ENCODE results near the gene UBA7.

The UBA7 gene

DNA sequence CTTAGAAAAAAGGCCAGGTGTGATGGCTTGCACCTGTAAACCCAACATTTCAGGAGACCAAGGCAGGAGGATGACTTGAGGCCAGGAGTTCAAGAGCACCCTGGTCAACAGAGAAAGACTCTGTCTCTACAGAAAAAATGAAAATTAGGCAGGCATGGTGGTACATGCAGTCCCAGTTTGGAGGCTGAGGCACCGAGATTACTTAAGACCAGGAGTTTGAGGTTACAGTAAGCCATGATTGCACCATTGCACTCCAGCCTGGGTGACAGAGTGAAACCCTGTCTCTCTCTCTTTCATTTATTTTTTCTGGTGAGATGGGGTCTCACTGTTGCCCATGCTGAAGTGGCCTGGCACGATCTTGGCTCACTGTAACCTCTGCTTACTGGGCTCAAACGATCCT is 52.1 kb downstream of the UBA7 start:
- Histone ChIP-seq H3K9ac (ENCODE audit: low read length) (no peak overlapping the region), H2AFZ (ENCODE audit: low read depth, low read length) (no peak overlapping the region), H3K36me3 (ENCODE audit: control insufficient read depth in 1 of 2, insufficient read depth in 2 of 2, low read depth in 1 of 2, low read length in 2 of 2) (peaks cover 7 to 11% of the 10 kb centered on the region in 2 experiments), H3K9me3 (ENCODE audit: control insufficient read depth, low read length) (no peaks in the 10 kb centered on the region), H3K27me3 (ENCODE audit: control insufficient read depth in 1 of 2, insufficient read depth in 1 of 2, low read length in 2 of 2) (no peaks in the 10 kb centered on the region), H2AK5ac (ENCODE audit: low read length, severe bottlenecking) (no peak overlapping the region), H3K79me1 (replicated peaks; ENCODE audit: low read length, poor library complexity, severe bottlenecking) (peaks cover 8% of the 10 kb centered on the region), H3K4me2 (ENCODE audit: low read length, poor library complexity, severe bottlenecking) (no peak overlapping the region), H3K4me3 (ENCODE audit: insufficient read depth in 1 of 2, low read depth in 1 of 2, low read length in 2 of 2) (no peak overlapping the region), H3K23ac (ENCODE audit: low read length in 2 of 2) (no peak overlapping the region), H4K91ac (ENCODE audit: low read length) (no peak overlapping the region), H3K14ac (ENCODE audit: low read length in 2 of 2) (no peak overlapping the region), H4K8ac (ENCODE audit: low read length) (no peak overlapping the region), H2BK15ac (ENCODE audit: low read depth, poor library complexity, severe bottlenecking) (no peak overlapping the region), H2BK120ac (ENCODE audit: low read depth, low read length) (no peak overlapping the region), H2BK12ac (ENCODE audit: low read length in 2 of 2) (no peak overlapping the region), H2BK5ac (ENCODE audit: low read depth, low read length, poor library complexity, severe bottlenecking) (no peak overlapping the region), H3K27ac (ENCODE audit: low read length, poor library complexity, severe bottlenecking) (no peak overlapping the region), H3K18ac (ENCODE audit: low read depth in 1 of 2, low read length in 2 of 2) (no peak overlapping the region), H3K4ac (ENCODE audit: low read depth in 1 of 2, low read length in 2 of 2) (no peak overlapping the region), H3K4me1 (ENCODE audit: control insufficient read depth, insufficient read depth, low read depth, low read length) (no peaks in the 10 kb centered on the region)
- WGBS: 75% methylated on average over 1 of the region's 3 CpGs
- no peak for DNase-seq

DNA sequence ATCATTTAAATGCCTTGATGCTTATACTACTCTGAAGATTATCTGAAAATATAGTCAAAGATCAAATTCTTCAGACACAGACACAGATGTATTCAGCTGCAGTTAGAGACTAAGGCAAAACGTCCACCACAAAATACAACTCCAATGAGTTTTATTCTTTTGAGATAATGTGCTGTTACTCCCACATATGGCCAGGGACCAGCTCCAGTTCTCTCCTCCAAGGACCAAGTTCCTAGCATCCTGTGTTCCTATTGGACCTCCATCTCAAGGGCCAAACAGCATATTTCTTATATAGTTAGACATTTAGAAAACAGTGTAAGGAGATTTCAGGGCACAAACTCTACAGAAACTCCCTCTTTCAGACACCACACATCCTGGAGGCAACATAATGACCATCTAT is 54.5 kb downstream of the UBA7 start:
- Histone ChIP-seq H2BK5ac (ENCODE audit: low read depth, low read length, poor library complexity, severe bottlenecking) (no peak overlapping the region), H3K23ac (ENCODE audit: low read length in 2 of 2) (no peak overlapping the region), H3K4me3 (ENCODE audit: insufficient read depth in 1 of 2, low read depth in 1 of 2, low read length in 2 of 2) (no peak overlapping the region), H3K27ac (ENCODE audit: low read length, poor library complexity, severe bottlenecking) (no peak overlapping the region), H2BK12ac (ENCODE audit: low read length in 2 of 2) (no peak overlapping the region), H3K4me1 (ENCODE audit: control insufficient read depth, insufficient read depth, low read depth, low read length) (no peaks in the 10 kb centered on the region), H2BK120ac (ENCODE audit: low read depth, low read length) (no peak overlapping the region), H2AK5ac (ENCODE audit: low read length, severe bottlenecking) (no peak overlapping the region), H3K4ac (ENCODE audit: low read depth in 1 of 2, low read length in 2 of 2) (no peak overlapping the region), H3K14ac (ENCODE audit: low read length in 2 of 2) (no peak overlapping the region), H3K9ac (ENCODE audit: low read length) (no peak overlapping the region), H4K91ac (ENCODE audit: low read length) (no peak overlapping the region), H3K27me3 (ENCODE audit: control insufficient read depth in 1 of 2, insufficient read depth in 1 of 2, low read length in 2 of 2) (no peaks in the 10 kb centered on the region), H3K36me3 (ENCODE audit: control insufficient read depth in 1 of 2, insufficient read depth in 2 of 2, low read depth in 1 of 2, low read length in 2 of 2) (peaks cover 5 to 7% of the 10 kb centered on the region in 2 experiments), H3K9me3 (ENCODE audit: control insufficient read depth, low read length) (no peaks in the 10 kb centered on the region), H2BK15ac (ENCODE audit: low read depth, poor library complexity, severe bottlenecking) (no peak overlapping the region), H3K4me2 (ENCODE audit: low read length, poor library complexity, severe bottlenecking) (no peak overlapping the region), H3K18ac (ENCODE audit: low read depth in 1 of 2, low read length in 2 of 2) (no peak overlapping the region), H4K8ac (ENCODE audit: low read length) (no peak overlapping the region), H2AFZ (ENCODE audit: low read depth, low read length) (no peak overlapping the region), H3K79me1 (replicated peaks; ENCODE audit: low read length, poor library complexity, severe bottlenecking) (peaks cover 6% of the 10 kb centered on the region)
- 27% methylated on average over 1 of the region's 1 CpG for WGBS
- DNase-seq: no peak

DNA sequence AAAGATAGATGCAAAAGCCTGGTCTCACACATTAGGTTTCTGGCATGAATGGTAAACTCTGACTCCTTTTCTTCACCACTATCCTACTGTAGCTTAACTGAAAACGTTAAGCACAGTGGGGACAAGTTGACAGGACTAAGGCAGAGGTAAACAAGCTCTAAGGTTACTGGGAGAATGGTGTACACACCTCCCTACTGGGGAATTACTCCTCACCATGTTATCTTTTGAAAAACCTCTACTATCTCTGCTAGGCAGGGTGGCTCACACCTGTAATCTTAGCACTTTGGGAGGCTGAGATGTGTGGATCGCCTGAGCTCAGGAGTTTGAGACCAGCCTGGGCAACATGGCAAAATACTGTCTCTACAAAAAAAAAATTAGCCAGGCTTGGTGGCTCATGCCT is 56.6 kb downstream of the UBA7 start:
- Histone ChIP-seq H3K36me3 (ENCODE audit: control insufficient read depth in 1 of 2, insufficient read depth in 2 of 2, low read depth in 1 of 2, low read length in 2 of 2) (peaks cover 4 to 5% of the 10 kb centered on the region in 2 experiments), H3K79me1 (replicated peaks; ENCODE audit: low read length, poor library complexity, severe bottlenecking) (peaks cover 11% of the 10 kb centered on the region), H2BK120ac (ENCODE audit: low read depth, low read length) (no peak overlapping the region), H3K4me1 (ENCODE audit: control insufficient read depth, insufficient read depth, low read depth, low read length) (no peaks in the 10 kb centered on the region), H2BK15ac (ENCODE audit: low read depth, poor library complexity, severe bottlenecking) (no peak overlapping the region), H2BK5ac (ENCODE audit: low read depth, low read length, poor library complexity, severe bottlenecking) (no peak overlapping the region), H2AK5ac (ENCODE audit: low read length, severe bottlenecking) (no peak overlapping the region), H3K4ac (ENCODE audit: low read depth in 1 of 2, low read length in 2 of 2) (no peak overlapping the region), H4K8ac (ENCODE audit: low read length) (no peak overlapping the region), H2BK12ac (ENCODE audit: low read length in 2 of 2) (no peak overlapping the region), H3K9me3 (ENCODE audit: control insufficient read depth, low read length) (no peaks in the 10 kb centered on the region), H3K27ac (ENCODE audit: low read length, poor library complexity, severe bottlenecking) (no peak overlapping the region), H3K23ac (ENCODE audit: low read length in 2 of 2) (no peak overlapping the region), H2AFZ (ENCODE audit: low read depth, low read length) (no peak overlapping the region), H3K27me3 (ENCODE audit: control insufficient read depth in 1 of 2, insufficient read depth in 1 of 2, low read length in 2 of 2) (no peaks in the 10 kb centered on the region), H3K18ac (ENCODE audit: low read depth in 1 of 2, low read length in 2 of 2) (no peak overlapping the region), H4K91ac (ENCODE audit: low read length) (no peak overlapping the region), H3K14ac (ENCODE audit: low read length in 2 of 2) (no peak overlapping the region), H3K4me3 (ENCODE audit: insufficient read depth in 1 of 2, low read depth in 1 of 2, low read length in 2 of 2) (no peak overlapping the region), H3K9ac (ENCODE audit: low read length) (no peak overlapping the region), H3K4me2 (ENCODE audit: low read length, poor library complexity, severe bottlenecking) (no peak overlapping the region)
- DNase-seq: no peak
- WGBS: 64% methylated on average over 2 of the region's 2 CpGs

DNA sequence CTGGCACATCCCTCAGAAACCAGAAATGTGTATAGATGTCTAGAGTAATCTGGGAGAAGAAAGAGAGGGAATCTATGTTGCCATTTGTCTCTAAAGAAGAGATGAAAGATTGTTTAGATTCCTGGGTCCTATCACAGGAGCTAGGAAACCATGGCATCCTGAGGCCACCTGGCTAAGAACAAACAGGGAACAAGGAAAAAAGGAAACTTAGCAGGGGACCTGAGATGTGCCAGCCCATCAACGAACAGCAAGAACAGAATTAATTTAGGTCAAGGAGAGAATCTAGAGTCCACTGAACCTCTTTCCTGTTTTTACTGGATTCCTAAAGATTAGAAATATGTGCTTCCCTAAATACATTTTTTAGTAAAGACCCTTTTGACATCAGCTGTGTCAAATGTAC is 57.7 kb downstream of the UBA7 start:
- Histone ChIP-seq H3K4me2 (ENCODE audit: low read length, poor library complexity, severe bottlenecking) (no peak overlapping the region), H2AFZ (ENCODE audit: low read depth, low read length) (no peak overlapping the region), H4K8ac (ENCODE audit: low read length) (no peak overlapping the region), H3K9me3 (ENCODE audit: control insufficient read depth, low read length) (no peaks in the 10 kb centered on the region), H3K27ac (ENCODE audit: low read length, poor library complexity, severe bottlenecking) (no peak overlapping the region), H3K23ac (ENCODE audit: low read length in 2 of 2) (no peak overlapping the region), H2BK5ac (ENCODE audit: low read depth, low read length, poor library complexity, severe bottlenecking) (no peak overlapping the region), H3K18ac (ENCODE audit: low read depth in 1 of 2, low read length in 2 of 2) (no peak overlapping the region), H3K14ac (ENCODE audit: low read length in 2 of 2) (no peak overlapping the region), H3K79me1 (replicated peaks; ENCODE audit: low read length, poor library complexity, severe bottlenecking) (peaks cover 8% of the 10 kb centered on the region), H3K4me1 (ENCODE audit: control insufficient read depth, insufficient read depth, low read depth, low read length) (no peaks in the 10 kb centered on the region), H2AK5ac (ENCODE audit: low read length, severe bottlenecking) (no peak overlapping the region), H2BK12ac (ENCODE audit: low read length in 2 of 2) (no peak overlapping the region), H3K9ac (ENCODE audit: low read length) (no peak overlapping the region), H3K27me3 (ENCODE audit: control insufficient read depth in 1 of 2, insufficient read depth in 1 of 2, low read length in 2 of 2) (no peaks in the 10 kb centered on the region), H2BK120ac (ENCODE audit: low read depth, low read length) (no peak overlapping the region), H4K91ac (ENCODE audit: low read length) (no peak overlapping the region), H2BK15ac (ENCODE audit: low read depth, poor library complexity, severe bottlenecking) (no peak overlapping the region), H3K4ac (ENCODE audit: low read depth in 1 of 2, low read length in 2 of 2) (no peak overlapping the region), H3K4me3 (ENCODE audit: insufficient read depth in 1 of 2, low read depth in 1 of 2, low read length in 2 of 2) (no peak overlapping the region), H3K36me3 (ENCODE audit: control insufficient read depth in 1 of 2, insufficient read depth in 2 of 2, low read depth in 1 of 2, low read length in 2 of 2) (peaks cover 4 to 5% of the 10 kb centered on the region in 2 experiments)
- no peak for DNase-seq
- WGBS: 83% methylated on average over 1 of the region's 1 CpG
